Activated CD8-positive, alpha-beta memory T cell treated with anti-CD3 and anti-CD28 coated beads for 36 hours (primary cell): ENCODE results near the gene SUN5. TPM values are rescaled to one million over a fixed set of nuclear protein-coding genes. Genes with fewer than 3 reads are reported as not detected.

Experiments
- CTCF ChIA-PET: fragments of 350-600 bp; sonication (Branson Sonifier 250); formaldehyde crosslinking; loops from one replicate; lab custom pipeline; 2021; ENCODE audit warnings: antibody characterized with exemption; lab: Charles Lee
- POLR2A ChIA-PET: fragments of 350-600 bp; sonication (Branson Sonifier 250); formaldehyde crosslinking; loops from one replicate; lab custom pipeline; 2021; ENCODE audit warnings: antibody characterized with exemption; lab: Charles Lee
- total RNA-seq, 2 experiments: library from RNA; stranded (reverse); gene quantifications; one replicate each; pipeline ENCODE4 v1.2.3, GENCODE V29; 2021

SUN5 gene
- total RNA-seq, 2 experiments from 2014 or later: not detected

GRCh38 chr20:33027769-33028751 lies 23.8 kb upstream of the SUN5 start:
- ChIA-PET CTCF (interaction anchor here (0.6 kb wide), 1 partner anchor 355 kb away, joined by 5 read pairs; no protein-coding TSS in a partner anchor), POLR2A (no interaction called here)

GRCh38 chr20:33026779-33027759 lies 22.8 kb upstream of the SUN5 start:
- CTCF ChIA-PET: no interaction called here
- POLR2A ChIA-PET: no interaction called here

GRCh38 chr20:33026072-33026778 lies 22.0 kb upstream of the SUN5 start:
- POLR2A ChIA-PET: no interaction called here
- CTCF ChIA-PET: no interaction called here

- ChIA-PET CTCF (interaction anchor here (1.0 kb wide), 1 partner anchor 20 kb away, joined by 3 read pairs; no protein-coding TSS in a partner anchor), POLR2A (no interaction called here)
Measured at GRCh38 chr20:33025318-33025876, 21.2 kb upstream of the SUN5 start.

- POLR2A ChIA-PET: no interaction called here
- CTCF ChIA-PET: interaction anchor here (1.0 kb wide), 1 partner anchor 20 kb away, joined by 3 read pairs; no protein-coding TSS in a partner anchor
Measured at GRCh38 chr20:33024609-33025317, 20.5 kb upstream of the SUN5 start.

- CTCF ChIA-PET: no interaction called here
- POLR2A ChIA-PET: no interaction called here
Measured at GRCh38 chr20:33024243-33024560, 20.0 kb upstream of the SUN5 start.

- ChIA-PET POLR2A (interaction anchor here (0.6 kb wide), 1 partner anchor 209 kb away, joined by 3 read pairs; no protein-coding TSS in a partner anchor), CTCF (no interaction called here)
Measured at GRCh38 chr20:33023439-33024242, 19.4 kb upstream of the SUN5 start.

- CTCF ChIA-PET: no interaction called here
- POLR2A ChIA-PET: interaction anchor here (0.6 kb wide), 1 partner anchor 208 kb away, joined by 3 read pairs; no protein-coding TSS in a partner anchor
Measured at GRCh38 chr20:33022694-33023438, 18.6 kb upstream of the SUN5 start.

- CTCF ChIA-PET: no interaction called here
- POLR2A ChIA-PET: no interaction called here
Measured at GRCh38 chr20:33022289-33022688, 18.1 kb upstream of the SUN5 start.

GRCh38 chr20:33021879-33022278 lies 17.6 kb upstream of the SUN5 start:
- POLR2A ChIA-PET: no interaction called here
- CTCF ChIA-PET: no interaction called here

- ChIA-PET POLR2A (no interaction called here), CTCF (no interaction called here)
Measured at GRCh38 chr20:33020278-33021161, 16.3 kb upstream of the SUN5 start.

- CTCF ChIA-PET: no interaction called here
- POLR2A ChIA-PET: no interaction called here
Measured at GRCh38 chr20:33019465-33020277, 15.4 kb upstream of the SUN5 start.

GRCh38 chr20:33018169-33018931 lies 14.1 kb upstream of the SUN5 start:
- POLR2A ChIA-PET: no interaction called here
- CTCF ChIA-PET: no interaction called here

GRCh38 chr20:33017542-33017941 lies 13.3 kb upstream of the SUN5 start:
- ChIA-PET POLR2A (no interaction called here), CTCF (no interaction called here)
